GM19035 (cell line): ENCODE measurements around the gene CTAGE9.

ENCODE experiments used
- ATAC-seq: cut with Tn5 transposase; IDR thresholded peaks from one replicate; pipeline ENCODE4 v1.9.1; 2021; ENCODE audit not compliant: unreplicated experiment

CTAGE9 gene

DNA sequence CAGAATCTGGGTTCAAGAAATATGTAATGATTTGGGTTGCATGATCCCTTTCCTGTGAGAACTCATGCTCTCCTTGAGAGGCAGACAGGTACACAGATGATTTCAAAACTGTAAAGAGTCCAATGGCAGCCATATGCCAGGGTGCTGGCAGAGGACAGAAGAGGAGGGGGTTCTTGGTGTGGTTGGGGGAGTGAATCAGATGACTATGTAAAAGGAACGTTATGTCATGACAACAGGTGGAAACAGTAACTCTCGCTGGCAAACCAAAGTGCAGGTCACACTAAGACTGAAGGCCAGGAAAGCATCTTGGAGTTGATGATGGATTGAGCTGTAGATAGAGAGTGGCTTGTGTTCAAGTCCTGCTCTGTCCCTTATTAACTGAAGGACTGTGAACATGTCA lies 29.9 kb downstream of the CTAGE9 start:
- no peak for ATAC-seq

DNA sequence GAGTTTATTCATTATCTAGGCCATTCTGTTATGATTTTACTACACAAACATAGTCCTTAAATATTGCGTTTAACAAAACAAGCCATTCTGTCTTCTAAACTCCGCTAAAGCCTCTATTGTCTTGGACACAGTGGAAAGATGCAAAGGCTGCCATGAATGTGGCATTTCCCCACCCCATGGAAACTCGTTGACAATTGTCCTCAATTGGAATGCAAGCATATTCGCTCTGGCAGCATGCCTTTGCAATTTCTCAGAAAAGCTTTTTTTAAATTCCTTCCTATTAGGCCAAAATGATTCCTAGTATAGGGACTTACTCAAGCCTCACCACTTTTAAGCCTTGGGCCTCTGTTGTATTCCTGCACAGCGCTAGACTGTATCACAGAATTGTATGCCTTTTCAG lies 32.4 kb downstream of the CTAGE9 start:
- no peak for ATAC-seq

DNA sequence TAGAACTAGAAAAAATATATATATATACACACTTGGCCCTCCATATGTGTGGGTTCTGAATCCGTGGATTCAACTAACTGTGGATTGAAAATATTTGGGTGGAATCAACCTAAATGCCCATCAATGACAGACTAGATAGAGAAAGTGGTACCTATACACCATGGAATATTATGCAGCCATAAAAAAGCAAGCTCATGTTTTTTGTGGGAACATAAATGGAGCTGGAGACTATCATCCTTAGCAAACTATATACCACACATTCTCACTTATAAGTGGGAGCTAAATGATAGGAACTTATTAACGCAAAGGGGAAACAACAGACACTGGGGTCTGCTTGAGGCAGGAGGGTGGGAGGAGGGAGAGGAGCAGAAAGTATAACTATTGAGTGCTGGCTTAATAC lies 37.6 kb downstream of the CTAGE9 start:
- ATAC-seq: no peak

DNA sequence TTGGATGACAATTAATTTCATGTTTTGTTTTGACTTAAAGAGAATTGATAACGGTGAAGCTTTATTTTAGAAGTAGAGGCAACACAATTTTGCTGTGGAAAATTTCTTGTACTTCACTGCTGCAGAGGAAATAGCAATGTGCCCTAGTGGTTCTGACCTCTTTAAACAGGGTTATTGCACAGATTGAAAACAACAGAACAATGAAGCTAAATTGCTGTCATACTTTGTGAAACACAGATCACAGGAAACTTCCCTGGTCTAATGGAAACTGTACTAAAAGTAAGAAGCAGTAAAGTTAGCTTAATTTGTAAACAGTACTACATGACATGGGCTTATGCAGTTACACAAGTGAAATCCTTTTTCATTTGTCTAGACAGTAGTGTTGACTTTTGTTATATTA lies 40.9 kb downstream of the CTAGE9 start:
- ATAC-seq: no peak

DNA sequence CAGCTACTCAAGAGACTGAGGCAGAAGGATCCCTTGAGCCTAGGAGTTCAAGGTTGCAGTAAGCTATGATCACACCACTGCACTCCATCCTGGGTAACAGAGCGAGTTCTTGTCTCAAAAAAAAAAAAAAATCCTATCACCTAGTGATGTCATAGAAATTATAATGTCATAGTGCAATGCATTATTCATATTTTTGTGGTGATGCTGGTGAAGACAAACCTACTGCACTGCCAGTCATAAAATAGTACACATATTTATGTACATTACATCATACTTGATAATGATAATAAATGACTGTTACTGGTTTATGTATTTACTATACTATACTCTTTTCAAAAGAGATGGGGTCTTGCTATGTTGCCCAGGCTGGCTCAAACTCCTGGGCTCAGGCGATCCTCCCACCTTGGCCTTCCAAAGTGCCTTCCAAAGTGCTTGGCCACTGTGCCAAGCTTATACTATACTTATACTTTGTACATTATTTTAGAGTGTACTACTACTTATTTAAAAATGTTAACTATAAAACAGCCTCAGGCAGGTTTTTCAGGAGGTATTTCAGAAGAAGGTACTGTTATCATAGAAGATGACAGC lies 47.1 kb downstream of the CTAGE9 start:
- no peak for ATAC-seq

DNA sequence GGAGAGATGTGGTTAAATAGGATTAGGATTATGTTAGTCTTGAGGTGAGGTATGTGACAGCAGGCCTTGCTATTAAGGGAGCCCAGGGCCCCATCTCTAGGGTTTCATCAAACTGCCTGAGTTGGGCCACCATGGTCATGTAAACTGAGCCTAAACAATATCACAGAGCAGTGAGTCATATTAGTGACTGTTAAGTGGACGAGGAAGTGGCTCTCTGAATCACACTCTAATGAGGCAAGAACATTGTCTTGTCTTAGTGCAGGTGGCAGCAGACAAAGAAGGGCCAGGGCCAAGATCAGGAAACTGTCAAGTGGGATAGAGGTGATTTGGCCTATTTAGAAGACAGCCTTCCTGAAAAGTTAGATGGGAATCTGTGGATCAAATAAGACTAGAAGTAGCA lies 50.6 kb downstream of the CTAGE9 start:
- ATAC-seq: no peak
